HG02759 (cell line): ENCODE data around the gene SEC63.

ENCODE experiments used
- ATAC-seq: cut with Tn5 transposase; IDR thresholded peaks from one replicate; pipeline ENCODE4 v1.9.1; 2021; ENCODE audit warnings: mild to moderate bottlenecking, moderate library complexity; ENCODE audit not compliant: unreplicated experiment

The SEC63 gene

DNA sequence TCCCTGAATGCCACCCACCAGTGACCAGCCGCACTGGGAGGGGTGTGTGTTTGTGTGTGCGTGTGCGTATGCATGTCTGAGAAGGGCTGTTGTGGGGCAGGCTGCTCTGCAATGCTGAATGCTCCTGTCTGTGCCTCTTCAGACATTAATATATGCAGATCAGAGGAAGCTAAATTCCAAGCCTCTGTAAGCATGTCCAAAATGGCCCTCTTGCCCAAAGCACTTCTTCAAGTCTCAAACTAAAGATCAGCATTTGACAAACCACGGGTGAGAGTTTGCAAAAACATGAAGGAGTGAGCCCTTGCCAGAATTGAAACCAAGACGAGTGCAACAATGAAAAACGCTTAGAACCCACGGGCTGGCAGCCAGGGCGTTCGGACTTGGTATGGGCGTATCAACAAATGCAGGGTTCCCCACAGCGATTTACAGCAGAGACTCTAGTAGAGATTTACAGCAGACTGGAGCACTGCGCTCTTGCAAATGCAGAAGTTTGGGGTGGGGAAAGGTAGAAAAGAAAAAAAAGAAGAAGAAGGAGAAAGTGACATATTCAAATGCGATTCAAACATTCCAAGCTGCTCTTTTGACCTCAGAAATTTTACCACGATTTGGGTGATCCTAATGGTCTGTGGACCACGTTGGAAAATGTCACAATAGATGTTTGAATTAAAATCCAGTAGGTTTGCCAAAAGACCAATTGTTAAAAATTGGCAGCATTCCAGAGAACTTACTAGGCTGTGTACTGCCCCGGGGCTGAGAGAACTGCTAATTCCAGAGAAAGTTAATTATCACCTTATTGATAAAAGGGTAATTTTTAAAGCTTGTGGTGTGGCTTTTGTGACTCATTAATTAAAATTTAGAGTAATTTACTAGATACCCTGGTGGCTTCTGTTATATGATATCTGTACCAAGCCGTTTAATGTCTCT lies 137.4 kb downstream of the SEC63 start:
- no peak for ATAC-seq

DNA sequence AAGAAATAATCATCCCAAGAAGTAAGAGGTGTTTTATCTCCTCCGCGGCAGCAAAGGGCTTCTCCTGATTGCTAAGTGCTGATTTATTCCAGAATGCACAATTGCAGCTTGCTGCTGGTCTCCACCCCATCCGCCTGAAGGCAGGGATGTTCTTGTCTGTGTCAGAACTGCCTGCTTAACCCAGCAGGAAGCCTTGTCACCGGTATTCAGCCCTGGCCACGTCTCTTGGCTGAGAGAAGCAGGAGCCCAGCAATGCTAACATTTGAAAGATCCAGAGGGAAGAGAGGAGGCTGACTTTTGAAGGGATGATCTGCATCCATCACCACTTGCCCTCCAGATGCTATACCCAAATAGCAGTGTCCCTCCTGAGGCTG lies 138.1 kb downstream of the SEC63 start:
- ATAC-seq: no peak

DNA sequence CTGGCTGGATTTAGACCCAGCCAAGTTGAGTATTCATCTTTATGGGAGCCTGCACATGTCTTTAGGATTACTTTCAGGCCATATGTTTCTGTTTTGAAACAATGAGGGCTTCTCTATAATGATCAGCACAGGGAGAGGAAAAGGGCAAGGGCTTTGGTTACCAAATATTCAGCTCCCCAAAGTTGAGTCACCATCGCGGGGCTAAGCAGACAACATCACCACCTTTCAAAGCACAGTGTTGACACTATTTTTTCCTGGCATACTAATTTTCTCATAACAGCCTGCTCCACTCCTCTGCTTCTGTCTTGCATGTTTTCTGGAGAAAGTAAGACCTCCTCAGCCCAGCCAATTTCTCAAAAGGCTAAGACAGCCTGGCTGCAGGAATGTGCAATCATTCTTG lies 138.8 kb downstream of the SEC63 start:
- no peak for ATAC-seq

DNA sequence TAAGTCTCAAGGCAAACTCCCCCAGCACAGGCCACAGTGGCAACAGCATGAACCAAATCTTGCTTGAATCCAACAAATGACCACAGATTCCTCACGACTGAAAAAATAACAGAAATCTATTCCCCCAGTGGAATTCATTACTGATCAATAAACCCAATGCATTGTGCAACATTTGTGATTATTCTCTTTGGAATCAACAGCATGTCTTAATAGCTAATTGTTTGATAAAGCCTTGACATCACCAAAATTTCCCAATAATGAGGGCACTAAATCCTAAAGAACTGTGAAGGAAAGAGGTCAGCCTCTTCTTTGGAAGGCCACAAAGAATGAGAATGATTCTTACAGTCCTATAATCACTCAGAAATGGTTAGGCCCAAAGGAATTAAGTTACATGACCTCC lies 139.7 kb downstream of the SEC63 start:
- no peak for ATAC-seq

DNA sequence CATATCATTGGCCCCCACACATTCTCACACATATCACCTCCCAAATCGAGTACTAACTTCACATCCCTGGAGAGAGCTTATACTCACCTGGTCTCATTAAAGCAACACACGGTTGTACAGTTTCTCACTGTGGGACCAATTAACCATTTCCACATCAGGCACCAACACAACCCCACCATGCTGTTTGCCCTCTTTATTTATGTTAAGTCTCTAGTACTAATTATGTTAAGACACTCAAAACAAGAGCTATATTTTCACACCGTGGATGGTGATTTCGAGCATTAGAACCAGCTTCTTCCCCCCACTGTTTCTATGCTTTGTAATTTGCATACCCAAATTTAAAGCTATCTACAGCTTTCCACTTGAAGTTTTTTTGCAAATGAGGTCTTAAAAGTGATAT lies 140.2 kb downstream of the SEC63 start:
- ATAC-seq: no peak
